Vagina (tissue), 2 donors: ENCODE results near the gene NRXN3.

ENCODE experiments used
- CTCF ChIP-seq, 3 experiments: fragments of 450-650 bp in 2 of 3; fragments of 200-600 bp in 1 of 3; sonication (generic) in 1 of 3; IDR thresholded peaks; one replicate each; pipeline ENCODE4 v1.5.1; 2017 to 2019; ENCODE audit warnings: antibody characterized with exemption in 3 of 3, mild to moderate bottlenecking in 2 of 3, moderate library complexity in 2 of 3
- POLR2A ChIP-seq, 2 donors: fragments of 450-650 bp; IDR thresholded peaks; one replicate each; pipeline ENCODE4 v1.6.1; 2017; ENCODE audit warnings: antibody characterized with exemption in 2 of 2, mild to moderate bottlenecking in 2 of 2, moderate library complexity in 2 of 2
- POLR2AphosphoS5 ChIP-seq, 2 donors: sonication (generic); formaldehyde crosslinking; IDR thresholded peaks; one replicate each; pipeline ENCODE4 v1.9.0; 2017; ENCODE audit warnings: antibody characterized with exemption in 2 of 2, mild to moderate bottlenecking in 2 of 2, low read depth in 1 of 2; ENCODE audit not compliant: insufficient read depth in 1 of 2

- TF ChIP-seq CTCF (IDR thresholded peaks at IDR 0.05) (no peak), POLR2A (IDR thresholded peaks at IDR 0.05) (no peak), POLR2AphosphoS5 (IDR thresholded peaks at IDR 0.05; ENCODE audit: insufficient read depth in 1 of 2, low read depth in 1 of 2) (no peak)
Measured at GRCh38 chr14:79670811-79671210, 1500.6 kb downstream of the NRXN3 start.
